ENCODE results near the gene LTBP3.

- peak in 1 of 11 experiments; percentile 8 for TF ChIP-seq CTCF (IDR thresholded peaks at IDR 0.05 in 8 of 11, conservative IDR thresholded peaks at IDR 0.05 in 3 of 11)
- TF ChIP-seq POLR2A (IDR thresholded peaks at IDR 0.05) = peak in 1 of 3 donors; percentile 21
- peak; percentile 67 to 81 (median 77) for TF ChIP-seq POLR2AphosphoS5 (IDR thresholded peaks at IDR 0.05)
These were observed 14.3 kb upstream of the LTBP3 start, which contains the start of gene FAM89B for GRCh38 chr11:65572356-65573051.

Data from spleen (tissue), 7 donors.